GM23338 (cell line): ENCODE data around the gene MELK. TPM values are rescaled to one million over a fixed set of nuclear protein-coding genes. Genes with fewer than 3 reads are reported as not detected.

Source experiments
- ATAC-seq: fragments of 200-7000 bp; cut with Tn5 transposase; 3 replicates; pipeline ENCODE4 v1.9.1; 2020
- DNase-seq: peaks from one replicate; pipeline ENCODE4 v3.0.0-alpha.2; 2015; ENCODE audit warnings: low spot score
- H2AFZ ChIP-seq: fragments of 200-600 bp; sonication (generic); 2 replicates; pipeline ENCODE4 v1.8.0; 2016; ENCODE audit warnings: antibody characterized with exemption, mild to moderate bottlenecking, moderate library complexity
- H3F3A ChIP-seq: fragments of 200-600 bp; sonication (generic); replicated peaks from 2 replicates; pipeline ENCODE4 v1.8.0; 2017; ENCODE audit warnings: antibody characterized with exemption, mixed run types, low read depth
- H3K27ac ChIP-seq: fragments of 200-600 bp; sonication (generic); 2 replicates; pipeline ENCODE4 v1.6.1; 2016; ENCODE audit warnings: low read depth
- H3K27me3 ChIP-seq: fragments of 200-600 bp; sonication (generic); 2 replicates; pipeline ENCODE4 v1.8.0; 2016; ENCODE audit warnings: mild to moderate bottlenecking, mixed run types, moderate library complexity; ENCODE audit not compliant: insufficient read depth
- H3K36me3 ChIP-seq: fragments of 200-600 bp; sonication (generic); 2 replicates; pipeline ENCODE4 v1.8.0; 2016; ENCODE audit warnings: mild to moderate bottlenecking; ENCODE audit not compliant: insufficient read depth
- H3K4me1 ChIP-seq: fragments of 200-600 bp; sonication (generic); 2 replicates; pipeline ENCODE4 v1.8.0; 2016; ENCODE audit warnings: mild to moderate bottlenecking, moderate library complexity; ENCODE audit not compliant: insufficient read depth
- H3K4me2 ChIP-seq: fragments of 200-600 bp; sonication (generic); 2 replicates; pipeline ENCODE4 v1.7.1; 2017; ENCODE audit warnings: mixed run types
- H3K4me3 ChIP-seq: fragments of 200-600 bp; sonication (generic); 2 replicates; pipeline ENCODE4 v1.6.1; 2016; ENCODE audit warnings: mixed run types
- H3K79me2 ChIP-seq: fragments of 200-600 bp; sonication (generic); replicated peaks from 2 replicates; pipeline ENCODE4 v1.8.0; 2017; ENCODE audit warnings: mild to moderate bottlenecking; ENCODE audit not compliant: insufficient read depth
- H3K9me2 ChIP-seq: fragments of 200-600 bp; sonication (generic); 2 replicates; pipeline ENCODE4 v1.8.0; 2017; ENCODE audit not compliant: insufficient read depth
- H4K20me1 ChIP-seq: fragments of 200-600 bp; sonication (generic); replicated peaks from 2 replicates; pipeline ENCODE4 v1.8.0; 2017; ENCODE audit warnings: mild to moderate bottlenecking; ENCODE audit not compliant: insufficient read depth
- H3K27ac Mint-ChIP-seq: 2 replicates; pipeline ENCODE4 v1.8.0; 2020; ENCODE audit warnings: inconsistent platforms, mild to moderate bottlenecking, moderate library complexity, mixed read lengths
- H3K27me3 Mint-ChIP-seq: 3 replicates; pipeline ENCODE4 v1.8.0; 2022; ENCODE audit warnings: low read depth, mild to moderate bottlenecking, moderate library complexity, mixed read lengths, inconsistent platforms; ENCODE audit not compliant: insufficient read depth, poor library complexity
- H3K36me3 Mint-ChIP-seq: 3 replicates; pipeline ENCODE4 v1.8.0; 2021; ENCODE audit warnings: low read depth, mild to moderate bottlenecking, inconsistent platforms, moderate library complexity, mixed read lengths
- H3K4me1 Mint-ChIP-seq: 3 replicates; pipeline ENCODE4 v1.8.0; 2020; ENCODE audit warnings: mild to moderate bottlenecking, inconsistent platforms, mixed read lengths
- H3K4me3 Mint-ChIP-seq: 3 replicates; pipeline ENCODE4 v1.8.0; 2021; ENCODE audit warnings: moderate library complexity, mild to moderate bottlenecking, inconsistent platforms, mixed read lengths
- H3K9me3 Mint-ChIP-seq: 3 replicates; pipeline ENCODE4 v1.8.0; 2020; ENCODE audit warnings: moderate library complexity, mild to moderate bottlenecking, inconsistent platforms, mixed read lengths
- CREB1 ChIP-seq: fragments of 250-450 bp; sonication (Bioruptor Pico); IDR thresholded peaks from 2 replicates; pipeline ENCODE4 v1.5.0; 2020; ENCODE audit warnings: low read depth, mild to moderate bottlenecking, moderate library complexity
- CTCF ChIP-seq, 2 experiments: fragments of 200-600 bp in 1 of 2; sonication (generic) in 1 of 2; conservative IDR thresholded peaks; 2 replicates each; pipeline versions ENCODE4 v1.5.1 to v1.6.1; 2016 to 2017; ENCODE audit warnings: antibody characterized with exemption in 2 of 2, low read depth in 2 of 2, mild to moderate bottlenecking in 2 of 2, moderate library complexity in 1 of 2
- ETS1 ChIP-seq: IDR thresholded peaks from 2 replicates; pipeline ENCODE4 v1.6.1; 2016; ENCODE audit warnings: antibody characterized with exemption
- EZH2 ChIP-seq: fragments of 200-600 bp; sonication (generic); IDR thresholded peaks from one replicate; pipeline ENCODE4 v1.8.0; 2017; ENCODE audit warnings: antibody characterized with exemption, mild to moderate bottlenecking, low read depth; ENCODE audit not compliant: unreplicated experiment
- EZH2phosphoT487 ChIP-seq: fragments of 200-600 bp; sonication (generic); IDR thresholded peaks from one replicate; pipeline ENCODE4 v1.8.1; 2018; ENCODE audit warnings: antibody characterized with exemption; ENCODE audit not compliant: unreplicated experiment
- JUNB ChIP-seq: IDR thresholded peaks from one replicate; pipeline ENCODE4 v1.6.1; 2016; ENCODE audit warnings: antibody characterized with exemption; ENCODE audit not compliant: unreplicated experiment
- NANOG ChIP-seq: IDR thresholded peaks from 2 replicates; pipeline ENCODE4 v1.6.1; 2016; ENCODE audit warnings: antibody characterized with exemption, borderline replicate concordance
- POLR2AphosphoS5 ChIP-seq: IDR thresholded peaks from 2 replicates; pipeline ENCODE4 v1.6.1; 2016; ENCODE audit warnings: antibody characterized with exemption, low read depth
- REST ChIP-seq: IDR thresholded peaks from one replicate; pipeline ENCODE4 v1.6.1; 2018; ENCODE audit warnings: antibody characterized with exemption; ENCODE audit not compliant: unreplicated experiment
- STAT1 ChIP-seq: IDR thresholded peaks from one replicate; pipeline ENCODE4 v1.6.1; 2016; ENCODE audit warnings: antibody characterized with exemption; ENCODE audit not compliant: unreplicated experiment
- ZNF114 ChIP-seq: fragments of 250-450 bp; sonication (Bioruptor Pico); IDR thresholded peaks from 2 replicates; pipeline ENCODE4 v1.5.0; 2020; ENCODE audit warnings: mild to moderate bottlenecking, moderate library complexity
- ZNF331 ChIP-seq: fragments of 250-450 bp; sonication (Bioruptor Pico); IDR thresholded peaks from 2 replicates; pipeline ENCODE4 v1.5.0; 2020; ENCODE audit warnings: low read depth, mild to moderate bottlenecking, moderate library complexity
- ZNF462 ChIP-seq: fragments of 250-450 bp; sonication (Bioruptor Pico); IDR thresholded peaks from 2 replicates; pipeline ENCODE4 v1.5.0; 2020; ENCODE audit warnings: mild to moderate bottlenecking, moderate library complexity
- polyA plus RNA-seq: library from polyadenylated mRNA; unstranded; fragments of >200 nt; fragmentation: Nextera tagmentation; extraction: Ambion mirVana; gene quantifications from 2 replicates; pipeline ENCODE4 v1.2.1, GENCODE V29; 2016
- total RNA-seq: library from RNA; depleted of rRNA; stranded (reverse); fragments of >200 nt; shearing (Covaris generic); gene quantifications from 2 replicates; pipeline ENCODE4 v1.2.3, GENCODE V29; 2014

MELK gene
- total and polyA plus RNA-seq, 2 experiments from 2014 or later, result 37.2 to 55.7 TPM

- no peak overlapping the region for H3K4me3 Mint-ChIP-seq
- H3K79me2 ChIP-seq, result no peaks in the 10 kb centered on the region
- H3K27me3 Mint-ChIP-seq, result peaks cover 4% of the 10 kb centered on the region
- 0 out of 2 replicates have a peak, but pooled peaks cover 4% of the 10 kb centered on the region for H3K4me1 ChIP-seq
- TF ChIP-seq CTCF (conservative IDR thresholded peaks at IDR 0.05; ENCODE audit: low read depth in 2 of 2) (no peak), ZNF114 (CRISPR knock-in tag) (no peak), NANOG (no peak), STAT1 (no peak), CREB1 (CRISPR knock-in tag) (no peak), EZH2 (no peak), POLR2AphosphoS5 (no peak), JUNB (no peak), ETS1 (no peak), REST (no peak), EZH2phosphoT487 (no peak), ZNF331 (CRISPR knock-in tag) (no peak), ZNF462 (no peak)
- H3K36me3 ChIP-seq, result no peaks in the 10 kb centered on the region
- peak overlapping the region; percentile 74; the same call in 1 of the 2 replicates for H2AFZ ChIP-seq
- H3K9me3 Mint-ChIP-seq, result no peaks in the 10 kb centered on the region
- no peaks in the 10 kb centered on the region for H3F3A ChIP-seq
- H4K20me1 ChIP-seq, result no peaks in the 10 kb centered on the region
- no peaks in the 10 kb centered on the region for H3K36me3 Mint-ChIP-seq
- no peak overlapping the region for H3K4me2 ChIP-seq
- ATAC-seq (no peak), DNase-seq (no peak)
- no peak overlapping the region for H3K27ac Mint-ChIP-seq
- H3K4me1 Mint-ChIP-seq, result peaks cover 9% of the 10 kb centered on the region; the same call in 2 of the 3 replicates
- H3K27ac ChIP-seq, result no peak overlapping the region
- H3K9me2 ChIP-seq, result no peaks in the 10 kb centered on the region
- H3K27me3 ChIP-seq, result no peaks in the 10 kb centered on the region
- H3K4me3 ChIP-seq, result no peak overlapping the region
These were observed 24.2 kb upstream of the MELK start for GRCh38 chr9:36548454-36548853.
